Measurements from ENCODE around the gene PCDH15. TPM values are rescaled to one million over a fixed set of nuclear protein-coding genes. Genes with fewer than 3 reads are reported as not detected.
"Not testable (repeated sequence)": the region's sequence is repeated elsewhere in the genome, so short reads cannot be mapped to it uniquely, and the experiment has no call there.

PCDH15 gene
- total and polyA plus RNA-seq, 9 of the 15 experiments (the other 6 are each of a cell fraction or from before 2014, with no cell fraction given): not detected

- H2AFZ ChIP-seq (ENCODE audit: low read depth, low read length); DNase-seq (ENCODE audit: extremely low read depth in 1 of 4, low spot score in 3 of 4); H3K9me1 ChIP-seq (ENCODE audit: control insufficient read depth, insufficient read depth, low read length); BruUV-seq (replicated peaks); CTCF ChIA-PET (ENCODE audit: low intra/inter-chr PET ratio); H3K4me2 ChIP-seq (ENCODE audit: insufficient read depth, low read length); in situ Hi-C loops (cut with MboI); H3K4me1 ChIP-seq (replicated peaks in 1 of 2; ENCODE audit: control insufficient read depth in 2 of 2, insufficient read depth in 2 of 2, low read length in 2 of 2); H4K20me1 ChIP-seq (replicated peaks; ENCODE audit: control insufficient read depth, insufficient read depth, low read length); intact Hi-C loops (cut with micrococcal nuclease); H3K27ac ChIP-seq (ENCODE audit: extremely low read depth, low read depth, low read length); H3K9me3 ChIP-seq (replicated peaks; ENCODE audit: control insufficient read depth, insufficient read depth, low read depth, low read length); POLR2A ChIA-PET; H3K27me3 ChIP-seq (ENCODE audit: control insufficient read depth in 2 of 2, insufficient read depth in 2 of 2, low read length in 2 of 2); H3K36me3 ChIP-seq (ENCODE audit: control insufficient read depth, insufficient read depth, low read length); H3K4me3 ChIP-seq; ATAC-seq; H3K79me2 ChIP-seq (ENCODE audit: control insufficient read depth, insufficient read depth, low read length); H3K9ac ChIP-seq (ENCODE audit: insufficient read depth in 1 of 2, low read depth in 2 of 2, low read length in 2 of 2); FAIRE-seq: not testable (repeated sequence)
- under 1% methylated on average over 12 of the region's 12 CpGs for WGBS (ENCODE audit: insufficient coverage, low coverage, missing lambda C conversion rate)
These were observed 285.8 kb downstream of the PCDH15 start for GRCh38 chr10:54515244-54515643.

DNA sequence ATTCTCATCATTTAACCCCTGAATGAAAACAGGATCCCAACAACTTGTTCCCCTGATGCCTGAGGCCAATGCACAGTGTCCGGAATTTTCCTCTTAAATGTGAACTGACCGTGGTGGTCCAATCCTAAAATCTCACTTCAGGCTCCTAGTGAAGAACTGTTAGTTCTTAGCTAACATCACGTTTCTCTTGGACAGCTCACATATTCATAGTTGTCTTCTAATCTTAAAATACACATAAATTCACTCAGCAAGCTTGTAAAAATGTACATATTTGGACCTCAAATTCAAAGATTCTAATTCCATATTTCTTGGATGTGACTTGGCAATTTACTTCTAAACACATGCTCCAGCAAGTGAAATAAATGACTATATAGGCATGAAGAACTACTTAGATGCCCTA is 297.2 kb downstream of the PCDH15 start:
- no peak overlapping the region for H2AFZ ChIP-seq (ENCODE audit: low read depth, low read length)
- H3K9me3 ChIP-seq (replicated peaks; ENCODE audit: control insufficient read depth, insufficient read depth, low read depth, low read length): no peaks in the 10 kb centered on the region; the same call in 1 of the 2 replicates
- in situ Hi-C loops (cut with MboI): no loop called here
- no peaks in the 10 kb centered on the region for H3K36me3 ChIP-seq (ENCODE audit: control insufficient read depth, insufficient read depth, low read length)
- ATAC-seq: no peak
- no peak for DNase-seq (ENCODE audit: extremely low read depth in 1 of 4, low spot score in 3 of 4)
- no peaks in the 10 kb centered on the region for H3K79me2 ChIP-seq (ENCODE audit: control insufficient read depth, insufficient read depth, low read length)
- no peaks in the 10 kb centered on the region for H3K27me3 ChIP-seq (ENCODE audit: control insufficient read depth in 2 of 2, insufficient read depth in 2 of 2, low read length in 2 of 2)
- ChIA-PET CTCF (ENCODE audit: low intra/inter-chr PET ratio) (no interaction called here), POLR2A (no interaction called here)
- H3K9me1 ChIP-seq (ENCODE audit: control insufficient read depth, insufficient read depth, low read length): no peaks in the 10 kb centered on the region
- no peak for FAIRE-seq
- no peak overlapping the region for H3K4me3 ChIP-seq
- H3K4me2 ChIP-seq (ENCODE audit: insufficient read depth, low read length): no peak overlapping the region
- TF ChIP-seq TAF15 (IDR thresholded peaks at IDR 0.05; ENCODE audit: low read depth, low read length): no peak
- no peak for TF ChIP-seq KDM1A (IDR thresholded peaks at IDR 0.05)
- no peak for TF ChIP-seq E2F5 (CRISPR knock-in tag; IDR thresholded peaks at IDR 0.05)
- TF ChIP-seq RFX5 (IDR thresholded peaks at IDR 0.05; ENCODE audit: low read depth, low read length): no peak
- no peak for TF ChIP-seq BRCA1 (IDR thresholded peaks at IDR 0.05)
- no peak for TF ChIP-seq BRCA1 (CRISPR knock-in tag; IDR thresholded peaks at IDR 0.05)
- TF ChIP-seq, protein P1, sequence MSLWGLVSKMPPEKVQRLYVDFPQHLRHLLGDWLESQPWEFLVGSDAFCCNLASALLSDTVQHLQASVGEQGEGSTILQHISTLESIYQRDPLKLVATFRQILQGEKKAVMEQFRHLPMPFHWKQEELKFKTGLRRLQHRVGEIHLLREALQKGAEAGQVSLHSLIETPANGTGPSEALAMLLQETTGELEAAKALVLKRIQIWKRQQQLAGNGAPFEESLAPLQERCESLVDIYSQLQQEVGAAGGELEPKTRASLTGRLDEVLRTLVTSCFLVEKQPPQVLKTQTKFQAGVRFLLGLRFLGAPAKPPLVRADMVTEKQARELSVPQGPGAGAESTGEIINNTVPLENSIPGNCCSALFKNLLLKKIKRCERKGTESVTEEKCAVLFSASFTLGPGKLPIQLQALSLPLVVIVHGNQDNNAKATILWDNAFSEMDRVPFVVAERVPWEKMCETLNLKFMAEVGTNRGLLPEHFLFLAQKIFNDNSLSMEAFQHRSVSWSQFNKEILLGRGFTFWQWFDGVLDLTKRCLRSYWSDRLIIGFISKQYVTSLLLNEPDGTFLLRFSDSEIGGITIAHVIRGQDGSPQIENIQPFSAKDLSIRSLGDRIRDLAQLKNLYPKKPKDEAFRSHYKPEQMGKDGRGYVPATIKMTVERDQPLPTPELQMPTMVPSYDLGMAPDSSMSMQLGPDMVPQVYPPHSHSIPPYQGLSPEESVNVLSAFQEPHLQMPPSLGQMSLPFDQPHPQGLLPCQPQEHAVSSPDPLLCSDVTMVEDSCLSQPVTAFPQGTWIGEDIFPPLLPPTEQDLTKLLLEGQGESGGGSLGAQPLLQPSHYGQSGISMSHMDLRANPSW (CRISPR knock-in tag; IDR thresholded peaks at IDR 0.05): no peak
- TF ChIP-seq ZFP30 (CRISPR knock-in tag; IDR thresholded peaks at IDR 0.05; ENCODE audit: borderline replicate concordance): no peak
- no peak for TF ChIP-seq ZNF217 (CRISPR knock-in tag; IDR thresholded peaks at IDR 0.05)
- no peak for TF ChIP-seq ZBTB26 (CRISPR knock-in tag; IDR thresholded peaks at IDR 0.05)
- TF ChIP-seq TRIM24 (IDR thresholded peaks at IDR 0.05): no peak
- TF ChIP-seq KLF16 (IDR thresholded peaks at IDR 0.05): no peak
- no TSS peak for BruUV-seq (replicated peaks)
- intact Hi-C loops (cut with micrococcal nuclease): no loop called here
- no peak overlapping the region for H3K9ac ChIP-seq (ENCODE audit: insufficient read depth in 1 of 2, low read depth in 2 of 2, low read length in 2 of 2)
- 0% methylated on average over 3 of the region's 3 CpGs for WGBS (ENCODE audit: insufficient coverage, low coverage, missing lambda C conversion rate)
- H3K4me1 ChIP-seq (replicated peaks in 1 of 2; ENCODE audit: control insufficient read depth in 2 of 2, insufficient read depth in 2 of 2, low read length in 2 of 2): no peaks in the 10 kb centered on the region
- H4K20me1 ChIP-seq (replicated peaks; ENCODE audit: control insufficient read depth, insufficient read depth, low read length): no peaks in the 10 kb centered on the region
- H3K27ac ChIP-seq (ENCODE audit: extremely low read depth, low read depth, low read length): no peak overlapping the region

All from K562 (cell line).